Measurements from ENCODE around the gene TSR3. TPM values are rescaled to one million over a fixed set of nuclear protein-coding genes. Genes with fewer than 3 reads are reported as not detected.

TSR3 gene
- total and polyA plus RNA-seq, 2 donors (not counting 1 experiment from before 2014, with no cell fraction given): 35.7 to 43.7 TPM

DNA sequence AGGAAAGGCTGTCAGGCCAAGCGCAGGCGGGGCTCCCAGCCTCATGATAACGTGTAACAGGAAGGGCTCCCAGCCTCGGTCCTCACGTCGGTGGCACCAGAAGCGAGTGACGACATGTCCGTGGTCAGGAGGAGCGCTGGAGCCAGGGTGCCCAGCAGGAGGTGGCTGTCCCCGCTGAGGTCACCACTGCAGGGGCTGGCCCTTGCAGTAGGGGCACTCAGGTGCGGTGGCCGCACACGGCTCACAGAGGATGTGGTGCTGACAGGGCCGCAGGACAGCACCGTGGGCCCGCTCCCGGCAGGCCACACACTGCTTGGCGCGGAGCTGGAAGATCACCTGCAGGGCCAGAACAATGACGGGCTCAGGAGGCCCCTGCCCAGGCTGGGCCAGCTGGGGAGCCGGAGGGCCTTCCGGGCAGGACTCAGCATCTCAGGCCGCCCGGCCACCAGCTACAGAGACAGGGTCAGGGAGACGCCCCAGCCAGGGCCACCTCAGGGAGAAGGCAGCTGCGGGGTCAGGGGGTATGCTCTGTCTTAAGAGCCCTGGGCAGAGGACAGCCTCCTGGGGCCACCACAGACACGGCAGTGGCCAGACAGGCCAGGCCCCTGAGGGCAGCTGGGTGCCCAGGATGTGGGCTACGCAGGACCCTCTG lies 14.5 kb upstream of the TSR3 start:
- H4K20me1 ChIP-seq (ENCODE audit: control insufficient read depth, insufficient read depth, low read length, poor library complexity, severe bottlenecking): peaks cover 44% of the 10 kb centered on the region
- ChIA-PET POLR2A (no interaction called here), CTCF (interaction anchor here (0.9 kb wide), 1 partner anchor 19 kb away, joined by 3 read pairs; no protein-coding TSS in a partner anchor)
- 96% methylated on average over 29 of the region's 29 CpGs for WGBS (ENCODE audit: insufficient coverage)
- H3K27ac Mint-ChIP-seq: no peak overlapping the region
- ATAC-seq (ENCODE audit: low read depth) (no peak), DNase-seq (no peak)
- no peak overlapping the region for H3K9ac ChIP-seq (ENCODE audit: low read length)
- H3K79me2 ChIP-seq (ENCODE audit: control insufficient read depth, insufficient read depth, low read length): peaks cover 13% of the 10 kb centered on the region
- H3K4me3 Mint-ChIP-seq: no peak overlapping the region
- H3K4me1 Mint-ChIP-seq: peaks cover 2% of the 10 kb centered on the region
- H3K4me2 ChIP-seq (replicated peaks; ENCODE audit: low read depth, low read length, poor library complexity, severe bottlenecking): no peak overlapping the region
- H3K4me3 ChIP-seq (ENCODE audit: control extremely low read depth in 1 of 5, extremely low read depth in 1 of 5, insufficient read depth in 1 of 5, low read depth in 2 of 5, low read length in 4 of 5): no peak overlapping the region
- H2AFZ ChIP-seq (ENCODE audit: insufficient read depth, low read depth, low read length, poor library complexity, severe bottlenecking): no peak overlapping the region
- TF ChIP-seq, protein P1, sequence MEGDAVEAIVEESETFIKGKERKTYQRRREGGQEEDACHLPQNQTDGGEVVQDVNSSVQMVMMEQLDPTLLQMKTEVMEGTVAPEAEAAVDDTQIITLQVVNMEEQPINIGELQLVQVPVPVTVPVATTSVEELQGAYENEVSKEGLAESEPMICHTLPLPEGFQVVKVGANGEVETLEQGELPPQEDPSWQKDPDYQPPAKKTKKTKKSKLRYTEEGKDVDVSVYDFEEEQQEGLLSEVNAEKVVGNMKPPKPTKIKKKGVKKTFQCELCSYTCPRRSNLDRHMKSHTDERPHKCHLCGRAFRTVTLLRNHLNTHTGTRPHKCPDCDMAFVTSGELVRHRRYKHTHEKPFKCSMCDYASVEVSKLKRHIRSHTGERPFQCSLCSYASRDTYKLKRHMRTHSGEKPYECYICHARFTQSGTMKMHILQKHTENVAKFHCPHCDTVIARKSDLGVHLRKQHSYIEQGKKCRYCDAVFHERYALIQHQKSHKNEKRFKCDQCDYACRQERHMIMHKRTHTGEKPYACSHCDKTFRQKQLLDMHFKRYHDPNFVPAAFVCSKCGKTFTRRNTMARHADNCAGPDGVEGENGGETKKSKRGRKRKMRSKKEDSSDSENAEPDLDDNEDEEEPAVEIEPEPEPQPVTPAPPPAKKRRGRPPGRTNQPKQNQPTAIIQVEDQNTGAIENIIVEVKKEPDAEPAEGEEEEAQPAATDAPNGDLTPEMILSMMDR (IDR thresholded peaks at IDR 0.05): no peak
- TF ChIP-seq EZH2 (IDR thresholded peaks at IDR 0.05; ENCODE audit: borderline replicate concordance, insufficient read depth, low read depth, low read length, poor library complexity, severe bottlenecking): no peak
- H3K27me3 Mint-ChIP-seq: no peaks in the 10 kb centered on the region
- no peaks in the 10 kb centered on the region for H3K27me3 ChIP-seq (replicated peaks in 1 of 4; ENCODE audit: control extremely low read depth in 1 of 4, control insufficient read depth in 3 of 4, insufficient read depth in 4 of 4, low read length in 3 of 4)
- H3K27ac ChIP-seq (ENCODE audit: low read length in 2 of 2): no peak overlapping the region
- H3K36me3 ChIP-seq (replicated peaks in 1 of 2; ENCODE audit: control extremely low read depth in 1 of 2, control insufficient read depth in 1 of 2, extremely low read depth in 1 of 2, insufficient read depth in 2 of 2, low read length in 1 of 2): peaks cover 0 to 57% of the 10 kb centered on the region in 2 experiments
- no peaks in the 10 kb centered on the region for H3K4me1 ChIP-seq (ENCODE audit: control insufficient read depth in 2 of 2, insufficient read depth in 2 of 2, low read length in 2 of 2)
- H3K9me3 ChIP-seq (ENCODE audit: control extremely low read depth in 1 of 3, control insufficient read depth in 2 of 3, insufficient read depth in 1 of 3, low read length in 2 of 3): peaks cover 0 to 2% (median 0%) of the 10 kb centered on the region in 3 donors
- intact Hi-C loops (cut with micrococcal nuclease): no loop called here
- no peaks in the 10 kb centered on the region for H3K9me3 Mint-ChIP-seq (ENCODE audit: insufficient read depth)

DNA sequence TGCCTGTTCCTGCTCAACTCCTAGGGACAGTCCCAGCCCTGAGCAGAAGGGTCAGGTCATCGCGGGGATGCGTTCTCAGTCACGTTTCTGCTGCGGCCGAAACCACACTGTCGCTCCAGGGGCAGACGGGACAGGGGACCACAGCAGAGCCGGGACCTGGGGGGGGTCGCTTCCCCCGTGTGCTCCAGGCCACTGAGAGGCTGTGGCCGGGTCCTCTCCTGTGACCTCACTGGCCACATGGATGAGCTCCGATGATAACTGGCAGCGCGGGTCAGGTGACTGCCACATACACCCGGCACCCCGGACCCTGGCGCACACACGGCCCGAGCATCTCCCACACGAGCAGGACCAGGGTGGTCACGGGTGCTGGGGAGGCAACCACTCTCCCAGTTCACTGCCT lies 12.8 kb upstream of the TSR3 start:
- Histone ChIP-seq H3K27me3 (replicated peaks in 1 of 4; ENCODE audit: control extremely low read depth in 1 of 4, control insufficient read depth in 3 of 4, insufficient read depth in 4 of 4, low read length in 3 of 4) (no peaks in the 10 kb centered on the region), H3K36me3 (replicated peaks in 1 of 2; ENCODE audit: control extremely low read depth in 1 of 2, control insufficient read depth in 1 of 2, extremely low read depth in 1 of 2, insufficient read depth in 2 of 2, low read length in 1 of 2) (peaks cover 0 to 61% of the 10 kb centered on the region in 2 experiments), H2AFZ (ENCODE audit: insufficient read depth, low read depth, low read length, poor library complexity, severe bottlenecking) (no peak overlapping the region), H3K9me3 (ENCODE audit: control extremely low read depth in 1 of 3, control insufficient read depth in 2 of 3, insufficient read depth in 1 of 3, low read length in 2 of 3) (peaks cover 0 to 2% (median 0%) of the 10 kb centered on the region in 3 donors), H3K27ac (ENCODE audit: low read length in 2 of 2) (no peak overlapping the region), H3K9ac (ENCODE audit: low read length) (no peak overlapping the region), H3K79me2 (ENCODE audit: control insufficient read depth, insufficient read depth, low read length) (peaks cover 24% of the 10 kb centered on the region), H4K20me1 (ENCODE audit: control insufficient read depth, insufficient read depth, low read length, poor library complexity, severe bottlenecking) (peaks cover 52% of the 10 kb centered on the region), H3K4me1 (ENCODE audit: control insufficient read depth in 2 of 2, insufficient read depth in 2 of 2, low read length in 2 of 2) (no peaks in the 10 kb centered on the region), H3K4me3 (ENCODE audit: control extremely low read depth in 1 of 5, extremely low read depth in 1 of 5, insufficient read depth in 1 of 5, low read depth in 2 of 5, low read length in 4 of 5) (no peak overlapping the region), H3K4me2 (replicated peaks; ENCODE audit: low read depth, low read length, poor library complexity, severe bottlenecking) (no peak overlapping the region)
- intact Hi-C loops (cut with micrococcal nuclease): no loop called here
- CTCF ChIA-PET: interaction anchor here (0.7 to 4.0 kb wide), 16 partner anchors 9 to 313 kb away, joined by 3 to 20 read pairs (median 4); partner anchors contain the start of genes JPT2 and UQCC4
- WGBS (ENCODE audit: insufficient coverage): 91% methylated on average over 22 of the region's 22 CpGs
- TF ChIP-seq EZH2 (IDR thresholded peaks at IDR 0.05; ENCODE audit: borderline replicate concordance, insufficient read depth, low read depth, low read length, poor library complexity, severe bottlenecking): no peak
- TF ChIP-seq, protein P1 (IDR thresholded peaks at IDR 0.05): no peak
- Mint-ChIP-seq H3K27me3 (no peaks in the 10 kb centered on the region), H3K4me3 (no peak overlapping the region), H3K9me3 (ENCODE audit: insufficient read depth) (no peaks in the 10 kb centered on the region), H3K4me1 (peaks cover 2% of the 10 kb centered on the region), H3K27ac (no peak overlapping the region)
- POLR2A ChIA-PET: no interaction called here
- DNase-seq (no peak), ATAC-seq (ENCODE audit: low read depth) (no peak)

Measured in B cell (primary cell).